ENCODE results near the gene LHX6. TPM values are rescaled to one million over a fixed set of nuclear protein-coding genes. Genes with fewer than 3 reads are reported as not detected.

Gene LHX6
- total and polyA plus RNA-seq, 2 experiments from 2014 or later: 1.0 to 1.2 TPM

DNA sequence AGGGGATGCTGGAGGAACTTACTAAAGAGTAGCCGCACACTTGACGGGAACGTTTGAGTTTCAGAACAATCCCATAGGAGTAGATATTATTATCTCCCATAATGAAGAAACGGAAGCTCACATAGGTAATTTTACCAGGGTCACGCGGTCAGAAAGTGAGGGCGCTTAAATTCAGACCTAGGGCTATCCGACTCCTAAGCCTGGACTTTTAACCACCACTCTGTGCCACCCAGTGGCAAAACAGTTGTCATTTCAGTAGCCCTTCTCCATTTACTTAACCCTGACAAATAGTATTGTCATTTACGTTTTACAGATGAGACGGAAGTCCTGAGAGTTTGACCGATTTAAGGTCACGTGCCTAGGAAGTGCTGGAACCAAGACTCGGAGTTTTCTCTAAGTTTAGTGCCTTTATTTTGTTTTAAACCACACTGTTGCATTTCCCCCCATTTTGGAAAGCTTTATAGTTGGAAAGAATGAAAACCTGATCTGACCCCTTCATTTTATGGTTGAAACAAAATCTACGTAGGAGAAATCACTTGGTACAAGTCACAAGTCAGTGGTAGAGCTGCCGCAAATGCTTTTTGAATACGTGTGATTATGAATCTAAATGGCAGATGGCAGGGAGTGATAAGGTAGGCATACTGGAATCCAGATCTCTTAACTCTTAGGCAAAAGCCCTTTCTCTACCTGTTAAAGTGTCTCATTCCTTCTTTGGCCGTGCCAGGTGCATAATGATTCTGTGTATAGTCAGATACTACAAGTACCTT is 36.6 kb upstream of the LHX6 start:
- Mint-ChIP-seq H3K27ac (peak overlapping the region; percentile 99), H3K9me3 (no peaks in the 10 kb centered on the region), H3K4me3 (peak overlapping the region; percentile 97), H3K27me3 (ENCODE audit: insufficient read depth, low read depth, poor library complexity) (peaks cover 7% of the 10 kb centered on the region), H3K36me3 (ENCODE audit: low read depth) (peaks cover 10% of the 10 kb centered on the region; the same call in 1 of the 3 replicates), H3K4me1 (peaks cover 14% of the 10 kb centered on the region)
- Histone ChIP-seq H4K20me1 (replicated peaks; ENCODE audit: insufficient read depth) (no peaks in the 10 kb centered on the region), H3K4me1 (ENCODE audit: insufficient read depth) (peaks cover 14% of the 10 kb centered on the region; the same call in 1 of the 2 replicates), H3K9me2 (ENCODE audit: insufficient read depth) (no peaks in the 10 kb centered on the region), H3K4me3 (peak overlapping the region; percentile 69), H3K27ac (ENCODE audit: low read depth) (peak overlapping the region; percentile 80), H3F3A (replicated peaks; ENCODE audit: low read depth) (0 out of 2 replicates have a peak, but pooled peaks cover 2% of the 10 kb centered on the region), H3K27me3 (ENCODE audit: insufficient read depth) (no peaks in the 10 kb centered on the region), H3K79me2 (replicated peaks; ENCODE audit: insufficient read depth) (peaks cover 57% of the 10 kb centered on the region), H2AFZ (peak overlapping the region; percentile 89), H3K36me3 (ENCODE audit: insufficient read depth) (peaks cover 8% of the 10 kb centered on the region; the same call in 1 of the 2 replicates), H3K4me2 (peak overlapping the region; percentile 97)
- TF ChIP-seq CTCF (conservative IDR thresholded peaks at IDR 0.05; ENCODE audit: low read depth in 2 of 2): peak in 1 of 2 experiments; percentile 25; a peak in 3 of 4 replicates
- TF ChIP-seq EZH2 (IDR thresholded peaks at IDR 0.05; ENCODE audit: low read depth, unreplicated experiment): no peak
- no peak for TF ChIP-seq POLR2AphosphoS5 (IDR thresholded peaks at IDR 0.05; ENCODE audit: low read depth)
- peak; percentile 34; the same call in 1 of the 2 replicates for TF ChIP-seq CREB1 (CRISPR knock-in tag; IDR thresholded peaks at IDR 0.05; ENCODE audit: low read depth)
- peak; percentile 44 for DNase-seq (ENCODE audit: low spot score)
- ATAC-seq: peak; percentile 57

DNA sequence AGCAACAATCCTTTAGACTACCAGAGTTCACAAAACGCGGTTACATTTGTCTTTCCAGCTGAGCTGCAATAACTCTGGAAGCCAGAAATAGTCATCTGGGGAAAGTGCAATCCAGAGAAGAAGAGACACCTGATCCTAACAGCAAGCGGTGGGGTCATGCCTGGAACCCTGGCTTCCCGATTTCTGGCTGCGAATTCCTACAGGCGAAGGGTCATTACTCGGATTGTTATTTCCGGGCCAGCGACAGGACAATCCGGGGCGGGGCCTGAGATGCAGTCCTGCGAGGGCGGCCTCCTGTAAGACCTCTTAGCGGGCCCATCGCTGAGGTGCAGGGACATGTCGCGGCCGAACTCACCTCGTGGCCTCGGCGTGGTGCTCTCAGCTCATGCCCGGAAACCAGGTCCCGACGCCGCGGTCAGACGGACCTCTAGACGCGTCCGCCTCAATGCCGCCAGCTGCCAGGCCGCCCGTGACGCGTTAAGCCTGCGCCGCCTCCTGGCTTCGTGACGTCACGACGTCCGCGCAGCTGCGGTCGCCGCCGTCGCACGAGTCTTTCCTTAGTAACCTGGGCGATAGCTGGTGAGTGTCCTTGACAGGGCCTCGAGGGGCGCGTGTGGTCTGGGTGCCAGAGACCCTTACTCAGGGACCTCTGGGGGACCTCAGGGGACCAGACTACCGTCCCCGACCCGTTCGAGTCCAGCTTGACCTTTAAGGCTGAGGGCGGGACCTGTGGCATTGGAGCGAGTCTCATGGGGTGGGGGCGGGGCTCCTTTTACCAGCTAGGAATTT is 35.8 kb upstream of the LHX6 start, which contains the start of the genes MRRF and RBM18:
Gene MRRF, plus strand, starts transcription at position 523 of the 789 bp plus-strand sequence. CDS start 6,010 bp downstream, outside the sequence.
Gene RBM18, minus strand, starts transcription at position 481 of the 789 bp plus-strand sequence. CDS start 3,348 bp downstream, outside the sequence.
- H3K27ac Mint-ChIP-seq: peak within 1 kb of the TSS; percentile 99
- peak within 1 kb of the TSS; percentile 80 for H3K27ac ChIP-seq (ENCODE audit: low read depth)
- peak; percentile 95 for DNase-seq (ENCODE audit: low spot score)
- H3K4me3 Mint-ChIP-seq: peak within 1 kb of the TSS; percentile 97
- no peaks in the 10 kb centered on the region for H3K9me3 Mint-ChIP-seq
- H3K79me2 ChIP-seq (replicated peaks; ENCODE audit: insufficient read depth): peaks cover 54% of the 10 kb centered on the region
- peaks cover 14% of the 10 kb centered on the region; the same call in 1 of the 2 replicates for H3K4me1 ChIP-seq (ENCODE audit: insufficient read depth)
- 0 out of 2 replicates have a peak, but pooled peaks cover 2% of the 10 kb centered on the region for H3F3A ChIP-seq (replicated peaks; ENCODE audit: low read depth)
- peak; percentile 92 for ATAC-seq
- peaks cover 12% of the 10 kb centered on the region; the same call in 1 of the 3 replicates for H3K36me3 Mint-ChIP-seq (ENCODE audit: low read depth)
- peaks cover 7% of the 10 kb centered on the region for H3K27me3 Mint-ChIP-seq (ENCODE audit: insufficient read depth, low read depth, poor library complexity)
- peak within 1 kb of the TSS; percentile 69 for H3K4me3 ChIP-seq
- H3K4me2 ChIP-seq: peak within 1 kb of the TSS; percentile 97
- no peaks in the 10 kb centered on the region for H3K9me2 ChIP-seq (ENCODE audit: insufficient read depth)
- peaks cover 8% of the 10 kb centered on the region; the same call in 1 of the 2 replicates for H3K36me3 ChIP-seq (ENCODE audit: insufficient read depth)
- H3K4me1 Mint-ChIP-seq: peaks cover 14% of the 10 kb centered on the region
- peak within 1 kb of the TSS; percentile 89 for H2AFZ ChIP-seq
- no peaks in the 10 kb centered on the region for H4K20me1 ChIP-seq (replicated peaks; ENCODE audit: insufficient read depth)
- no peaks in the 10 kb centered on the region for H3K27me3 ChIP-seq (ENCODE audit: insufficient read depth)
- TF ChIP-seq CREB1 (CRISPR knock-in tag; IDR thresholded peaks at IDR 0.05; ENCODE audit: low read depth) (peak; percentile 100), NANOG (IDR thresholded peaks at IDR 0.05; ENCODE audit: borderline replicate concordance) (no peak), JUNB (IDR thresholded peaks at IDR 0.05; ENCODE audit: unreplicated experiment) (no peak), EZH2 (IDR thresholded peaks at IDR 0.05; ENCODE audit: low read depth, unreplicated experiment) (no peak), ZNF462 (CRISPR knock-in tag; IDR thresholded peaks at IDR 0.05) (no peak), ETS1 (IDR thresholded peaks at IDR 0.05) (peak; percentile 63; the same call in 1 of the 2 replicates), EZH2phosphoT487 (IDR thresholded peaks at IDR 0.05; ENCODE audit: unreplicated experiment) (no peak)

Measured in GM23338 (cell line).